ENCODE data around the gene MEGF10.

Gene MEGF10

DNA sequence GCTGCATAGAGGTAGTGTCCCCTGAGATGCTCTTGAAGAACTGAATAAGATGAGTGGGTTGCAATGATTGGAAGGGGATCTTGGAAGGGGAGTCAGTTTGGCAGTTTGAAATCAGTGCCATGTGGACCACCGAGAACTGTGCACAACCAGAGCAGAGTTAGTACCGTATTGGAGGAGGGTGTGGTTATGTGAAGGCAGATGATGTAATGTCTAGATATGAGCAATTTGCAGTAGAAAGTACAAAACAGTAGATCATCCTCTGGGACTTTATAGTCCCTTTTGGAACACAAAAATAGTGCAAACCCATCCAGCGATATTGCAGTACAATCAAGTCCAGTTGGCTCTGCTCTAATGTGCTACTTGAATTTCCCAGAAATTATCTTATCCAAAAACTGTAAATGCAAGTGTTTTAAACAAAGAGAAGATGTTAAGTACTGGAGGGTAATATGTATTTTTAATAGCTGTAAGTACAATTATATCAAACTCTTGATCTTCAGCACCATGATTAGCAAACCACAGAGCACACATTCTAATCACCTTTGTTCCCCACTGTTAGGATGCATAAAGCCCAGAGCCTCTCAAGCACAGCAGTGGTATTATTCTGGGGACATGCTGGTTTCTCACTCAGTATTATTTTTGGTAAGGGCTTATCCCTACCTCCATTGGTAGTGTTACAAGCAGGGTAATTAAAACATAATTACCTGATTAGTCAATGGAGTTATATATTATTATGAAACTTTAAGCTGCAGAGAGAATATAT is 41.5 kb downstream of the MEGF10 start:
- no peak for DNase-seq

DNA sequence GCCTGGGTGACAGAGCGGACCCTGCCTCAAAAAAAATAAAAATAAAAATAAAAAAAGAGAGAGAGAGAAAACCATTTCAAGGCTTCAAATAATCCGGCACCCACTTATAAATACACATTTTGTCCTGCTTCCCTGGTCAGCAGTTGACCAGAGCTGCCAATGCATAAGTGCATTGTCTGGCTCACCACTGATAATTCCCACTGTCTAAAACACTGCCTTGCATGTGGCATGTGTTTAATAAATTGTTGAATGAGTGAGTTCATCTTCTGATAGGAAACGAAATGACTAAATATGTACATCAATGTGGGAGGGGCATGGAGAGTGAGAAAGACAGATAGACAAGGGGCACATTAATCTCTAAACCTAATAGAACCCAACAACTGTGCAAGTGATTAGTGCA is 42.9 kb downstream of the MEGF10 start:
- no peak for DNase-seq

DNA sequence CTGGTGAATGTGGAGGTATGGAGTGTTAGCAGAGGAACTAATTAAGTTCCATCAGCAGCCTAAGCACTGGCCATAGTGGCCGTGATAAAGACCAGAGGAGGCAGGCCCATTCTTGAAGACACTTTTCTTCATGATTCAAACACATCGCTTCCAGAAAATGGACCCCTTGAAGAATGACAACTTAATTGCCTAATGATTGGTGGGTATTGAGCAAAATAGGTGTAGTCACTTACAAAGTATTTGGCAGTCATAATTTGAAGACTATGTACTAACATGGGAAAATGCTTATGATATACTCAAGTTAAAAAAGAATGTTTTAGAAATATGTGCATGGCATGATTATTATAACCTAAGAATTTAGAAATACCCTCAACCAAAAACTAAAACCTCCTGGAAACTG is 44.8 kb downstream of the MEGF10 start:
- DNase-seq: no peak

DNA sequence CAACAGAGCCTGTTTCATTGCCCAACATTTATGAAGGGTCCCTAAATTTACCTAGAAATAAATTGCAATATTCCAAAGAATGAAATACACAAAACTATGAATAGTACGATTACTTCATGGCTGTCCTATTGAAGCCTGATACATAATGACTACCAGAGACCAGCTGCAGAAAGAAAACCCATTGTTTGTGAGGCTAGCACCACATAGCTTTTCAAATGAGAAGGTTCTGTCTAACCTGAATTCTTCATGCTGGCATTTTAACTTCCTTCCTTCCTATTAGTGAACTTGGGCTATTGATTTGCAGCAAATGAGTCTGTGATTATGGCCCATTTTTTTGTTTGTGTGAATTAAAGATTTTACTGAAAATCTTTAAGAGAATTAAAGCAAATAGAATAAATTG is 47.3 kb downstream of the MEGF10 start:
- DNase-seq: no peak

DNA sequence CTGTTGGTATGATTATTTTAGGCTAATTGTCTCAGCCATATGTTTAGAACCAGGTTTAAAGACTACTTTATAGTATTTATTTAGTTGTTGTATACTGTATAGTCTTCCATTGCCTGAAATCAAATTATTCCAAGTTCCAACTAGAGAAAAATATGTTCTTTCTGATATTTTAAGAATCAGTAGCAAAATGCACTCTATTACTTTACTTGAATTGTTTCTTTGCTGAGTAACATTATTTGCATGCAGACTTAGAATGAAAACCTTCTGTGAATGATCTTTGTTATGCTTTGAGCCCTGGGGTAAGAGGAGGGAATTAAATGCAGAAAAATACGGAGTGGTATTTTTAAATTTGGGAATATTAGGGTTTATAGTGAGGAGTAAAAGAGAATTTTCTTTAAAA is 47.9 kb downstream of the MEGF10 start:
- no peak for DNase-seq

DNA sequence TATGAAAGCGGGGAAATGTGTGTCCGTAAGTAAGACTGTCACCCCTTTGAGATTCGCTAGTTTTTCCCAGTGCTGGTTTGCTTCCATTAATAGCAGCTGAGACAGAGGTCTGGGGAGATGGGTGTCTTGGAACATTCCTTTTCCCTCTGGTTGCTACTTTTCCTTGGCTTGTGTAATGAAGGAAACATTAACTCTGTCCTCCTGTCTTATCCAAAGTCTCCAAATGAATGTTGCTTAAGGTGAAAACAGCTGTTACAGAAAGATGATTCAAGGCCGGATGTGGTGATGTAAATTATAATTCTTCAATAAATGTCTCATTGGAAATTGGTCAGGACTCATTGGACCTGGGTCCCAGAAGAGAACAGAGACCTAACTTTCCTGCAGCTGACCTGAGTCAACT is 50.0 kb downstream of the MEGF10 start:
- no peak for DNase-seq

DNA sequence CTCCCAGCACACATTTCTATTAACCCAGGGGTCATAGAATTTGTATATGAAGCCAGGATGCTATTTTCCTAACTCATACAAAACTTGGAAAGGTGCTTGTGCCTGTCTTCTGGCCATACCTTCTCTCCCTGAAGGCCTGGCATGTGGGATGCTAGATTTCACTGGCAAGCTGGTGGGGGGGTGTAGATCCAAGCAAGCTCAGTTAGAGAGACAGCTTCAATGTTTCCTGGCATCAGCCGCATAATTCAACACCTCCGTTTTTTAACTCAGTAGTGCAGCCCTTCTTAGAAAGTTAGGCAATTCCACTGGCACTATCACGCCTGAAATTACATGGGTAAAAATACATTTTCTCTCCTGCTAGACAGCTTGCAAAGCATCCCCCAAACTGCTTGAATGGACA is 51.8 kb downstream of the MEGF10 start:
- DNase-seq: no peak

DNA sequence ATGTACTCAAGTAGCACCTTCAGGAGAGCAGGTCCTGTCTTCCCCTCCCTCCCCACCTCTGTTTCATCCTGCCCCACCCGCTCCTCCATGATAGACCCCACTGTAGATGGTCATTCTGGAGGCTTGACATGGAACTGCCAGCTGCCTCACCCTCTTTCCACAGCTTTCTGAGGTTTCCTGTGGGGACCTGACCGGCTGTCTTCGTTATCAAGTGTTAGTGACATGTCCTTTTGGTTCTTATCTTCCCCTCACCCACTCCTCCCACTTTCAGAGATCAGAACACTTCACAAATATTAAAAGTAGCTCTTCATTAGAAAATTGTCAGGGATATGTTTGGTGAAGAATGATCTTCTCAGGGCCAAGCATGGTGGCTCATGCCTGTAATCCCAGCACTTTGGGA is 52.7 kb downstream of the MEGF10 start:
- DNase-seq: no peak

DNA sequence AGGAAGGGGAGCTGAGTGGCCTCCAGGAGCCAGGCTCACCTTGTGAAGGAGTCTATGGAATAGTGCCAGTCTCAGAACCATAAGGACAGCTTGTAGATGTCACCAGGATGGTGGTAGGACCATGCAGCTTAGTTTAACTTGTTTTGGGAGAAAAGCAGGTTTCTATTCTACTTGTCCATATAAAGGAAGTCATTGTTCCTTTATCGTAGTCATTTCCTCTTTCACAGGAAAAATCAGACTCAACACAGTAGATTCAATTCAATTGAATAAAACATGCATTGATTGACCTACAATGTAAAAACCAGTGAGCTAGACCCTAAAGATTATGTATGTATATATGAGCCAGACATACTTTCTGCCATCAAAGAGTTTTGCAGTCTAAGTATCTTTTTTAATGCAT is 53.3 kb downstream of the MEGF10 start:
- no peak for DNase-seq

DNA sequence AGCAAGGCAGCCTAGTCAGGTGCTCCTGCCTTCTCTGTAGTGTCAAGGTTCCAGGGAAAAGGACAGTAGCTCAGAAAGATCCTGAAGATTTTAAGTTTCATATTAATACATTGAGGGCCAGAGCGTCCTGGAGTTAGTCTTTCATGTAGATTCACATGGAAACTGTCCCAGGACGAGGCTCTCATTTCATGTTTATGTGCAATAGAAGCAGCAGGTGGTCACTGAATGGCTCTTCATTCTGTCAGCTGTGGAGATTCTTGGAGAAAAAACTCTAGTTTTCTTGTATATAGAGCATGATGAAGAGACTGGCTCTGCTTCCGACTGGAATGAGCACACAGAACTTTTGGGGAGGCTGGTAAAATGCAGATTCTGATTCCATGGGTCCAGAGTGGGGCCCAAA is 54.3 kb downstream of the MEGF10 start:
- DNase-seq: no peak

DNA sequence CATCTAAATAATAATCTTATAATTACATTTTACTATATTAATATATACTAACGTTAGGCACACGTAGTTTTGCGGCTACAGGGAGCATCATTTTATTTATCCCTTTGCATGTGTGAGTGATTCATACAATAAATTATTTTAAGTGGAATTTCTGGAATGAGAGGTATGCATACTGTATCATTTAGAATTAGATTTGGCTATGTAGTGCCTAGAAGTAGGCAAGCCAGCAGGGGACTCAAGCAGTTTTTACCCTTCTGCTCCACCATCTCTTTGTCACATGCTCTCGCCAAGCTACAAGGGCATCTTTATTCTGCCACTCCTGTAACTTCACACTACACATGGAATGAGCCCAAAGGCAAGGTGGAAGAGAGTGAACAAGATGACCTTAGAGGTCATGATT is 60.8 kb downstream of the MEGF10 start:
- no peak for DNase-seq

DNA sequence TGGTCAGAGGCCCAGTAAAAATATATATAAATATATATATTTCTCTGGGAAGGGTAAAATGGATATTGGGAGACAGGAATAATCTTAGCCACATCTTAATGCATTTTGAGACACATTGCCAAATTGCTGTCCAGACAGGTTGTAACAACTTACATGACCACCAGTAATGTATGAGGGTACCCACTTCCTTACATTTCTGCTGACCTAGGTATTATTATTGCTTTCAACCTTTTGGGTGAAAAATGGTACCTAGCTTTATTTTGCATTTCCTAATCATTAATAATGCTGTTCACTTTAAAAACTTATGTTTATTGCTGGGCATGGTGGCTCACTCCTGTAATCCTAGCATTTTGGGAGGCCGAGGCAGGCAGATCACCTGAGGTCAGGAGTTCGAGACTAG is 61.5 kb downstream of the MEGF10 start:
- DNase-seq: no peak

DNA sequence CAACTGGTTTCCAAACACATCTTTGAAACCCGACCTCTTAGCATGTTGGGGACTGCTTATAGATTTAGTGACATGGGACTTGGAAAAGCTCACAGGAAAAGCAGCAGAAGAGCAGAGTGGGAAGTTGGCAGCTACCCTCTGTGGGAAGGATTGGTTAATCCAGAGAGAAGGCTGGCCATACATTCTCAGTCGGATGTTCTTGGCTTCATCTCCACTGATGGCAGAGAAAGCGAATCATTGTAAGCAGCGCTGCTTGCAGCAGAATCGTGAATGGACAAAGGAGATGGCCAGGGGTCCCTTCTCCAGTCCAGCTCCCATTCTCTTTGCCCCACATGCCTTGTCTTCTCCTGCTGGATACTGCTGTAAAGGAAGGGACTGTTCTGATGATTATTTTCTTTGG is 62.7 kb downstream of the MEGF10 start:
- no peak for DNase-seq

DNA sequence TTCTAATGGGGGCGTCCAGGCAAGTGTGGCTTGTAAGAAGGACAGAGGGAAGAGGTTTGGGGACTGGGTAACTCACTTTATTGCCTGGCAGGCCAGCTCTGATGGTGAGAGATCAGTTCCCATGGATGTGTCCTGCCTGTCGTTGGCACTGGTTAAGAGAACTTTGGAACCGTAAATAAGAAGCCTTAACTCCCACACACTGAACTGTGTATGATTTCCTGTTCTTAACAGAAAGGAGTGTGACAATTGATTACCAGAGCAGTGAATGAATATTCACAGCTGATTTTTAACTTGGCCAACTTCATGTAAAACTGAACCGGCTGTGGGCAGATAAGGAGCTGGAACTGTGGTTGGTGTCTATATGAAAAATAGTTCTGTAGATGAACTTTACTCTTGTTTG is 63.2 kb downstream of the MEGF10 start:
- no peak for DNase-seq

DNA sequence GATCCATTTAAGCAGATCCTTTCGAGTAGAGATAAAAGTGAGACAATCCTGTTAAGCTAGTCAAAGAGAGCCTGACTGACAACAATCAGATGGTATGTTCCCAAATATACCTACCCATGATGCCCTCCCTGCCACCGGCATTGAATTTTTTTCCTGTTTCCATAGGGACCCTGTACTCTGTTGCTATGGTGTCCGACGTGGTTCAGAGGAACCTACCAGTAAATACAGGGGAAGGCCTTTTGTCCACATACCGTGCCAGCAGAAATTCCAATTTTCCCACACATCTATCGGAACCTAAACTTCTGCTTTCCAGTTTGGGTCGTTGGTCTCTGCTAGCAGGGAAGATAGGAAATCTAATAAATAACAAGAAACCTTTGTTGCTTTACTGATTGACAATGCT is 64.7 kb downstream of the MEGF10 start:
- DNase-seq: no peak

DNA sequence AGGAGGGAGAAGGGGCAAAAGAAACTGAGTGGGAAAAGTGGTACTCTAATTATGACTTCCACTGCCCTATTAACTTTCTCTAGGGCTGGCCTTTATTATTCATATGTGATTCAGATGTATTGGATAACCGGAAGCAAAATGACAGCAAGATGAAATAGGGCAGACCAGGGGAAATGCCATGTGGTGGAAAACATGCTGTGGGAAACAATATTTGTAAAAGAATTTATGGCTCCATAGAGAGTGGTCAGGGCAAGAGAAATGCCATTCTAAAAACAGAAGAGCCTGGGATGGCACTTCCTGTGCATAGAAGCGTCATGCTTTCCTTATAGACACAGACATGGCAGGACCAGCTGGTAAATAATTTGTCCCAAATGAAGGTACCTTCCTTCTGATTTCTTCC is 67.7 kb downstream of the MEGF10 start:
- no peak for DNase-seq

DNA sequence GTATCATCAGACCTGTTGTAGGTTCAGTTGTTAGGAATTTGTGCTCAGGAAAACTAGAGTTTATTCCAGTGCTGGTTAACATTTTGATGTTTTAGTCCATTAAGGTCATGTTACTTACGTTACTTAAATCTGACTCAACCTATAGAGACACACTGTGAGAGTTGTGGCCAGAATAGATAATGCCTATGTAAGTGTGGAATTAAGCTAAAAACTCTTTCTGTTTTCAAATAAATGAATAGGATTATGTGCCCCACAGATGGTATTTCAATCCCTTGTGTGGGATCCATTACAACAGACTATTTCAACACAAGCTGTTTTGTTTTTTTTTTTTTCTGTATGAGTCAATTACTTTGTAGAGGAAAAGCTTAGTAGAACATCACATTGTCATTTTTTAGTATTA is 68.1 kb downstream of the MEGF10 start:
- DNase-seq: no peak

DNA sequence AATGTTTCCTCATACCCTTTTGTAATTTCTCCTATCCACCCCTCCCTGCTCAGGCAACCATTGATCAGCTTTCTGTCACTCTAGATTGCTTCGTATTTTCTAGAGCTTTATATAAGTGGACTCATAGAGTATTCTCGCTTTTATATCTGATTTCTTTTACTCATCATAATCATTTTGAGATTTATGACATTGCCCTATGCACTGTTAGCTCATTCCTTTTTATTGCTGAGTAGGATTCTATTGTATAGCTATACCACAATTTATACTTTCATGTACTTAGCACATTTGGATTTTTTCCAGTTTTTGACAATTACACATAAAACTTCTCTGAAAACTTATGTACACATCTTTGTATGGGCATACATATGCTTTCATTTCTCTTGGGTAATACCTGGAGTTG is 68.9 kb downstream of the MEGF10 start:
- no peak for DNase-seq

DNA sequence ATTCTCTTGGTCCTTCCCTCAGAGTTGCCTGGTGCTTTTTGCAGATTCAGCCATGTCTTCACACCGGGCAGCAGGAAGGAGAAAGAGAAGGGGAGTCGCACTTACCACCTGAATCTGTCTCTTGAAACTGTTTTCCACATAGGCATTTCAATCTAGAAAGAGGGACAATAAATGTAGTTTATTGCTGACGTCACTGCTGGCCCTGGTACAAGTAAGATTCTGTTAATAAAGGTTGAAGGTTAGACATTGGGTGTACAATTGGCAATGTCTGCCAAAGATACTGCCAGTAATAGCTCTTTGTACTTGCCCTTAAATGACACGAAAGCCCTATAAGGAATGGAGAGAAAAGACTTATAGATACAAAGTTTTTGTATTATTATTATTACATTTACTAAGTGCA is 72.8 kb downstream of the MEGF10 start:
- DNase-seq: no peak

DNA sequence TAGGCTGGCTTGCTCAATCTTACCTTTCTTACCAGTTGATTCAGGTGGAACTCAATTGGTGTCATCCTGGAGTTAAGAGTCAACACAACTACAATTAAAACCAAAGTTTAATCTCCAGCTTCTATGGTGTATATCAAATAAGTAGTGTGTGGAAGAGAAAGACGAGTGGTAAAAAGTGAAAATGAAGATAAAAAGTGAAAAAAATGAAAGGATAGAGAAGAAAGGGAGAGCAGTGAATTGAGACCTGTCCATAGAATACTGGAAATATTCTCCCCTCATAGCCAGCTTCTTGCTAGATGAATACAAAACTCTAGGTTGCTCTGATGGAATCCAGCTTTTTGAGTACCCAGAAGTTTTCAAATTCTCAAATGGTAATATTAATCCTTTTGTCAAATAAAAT is 76.4 kb downstream of the MEGF10 start:
- no peak for DNase-seq

DNA sequence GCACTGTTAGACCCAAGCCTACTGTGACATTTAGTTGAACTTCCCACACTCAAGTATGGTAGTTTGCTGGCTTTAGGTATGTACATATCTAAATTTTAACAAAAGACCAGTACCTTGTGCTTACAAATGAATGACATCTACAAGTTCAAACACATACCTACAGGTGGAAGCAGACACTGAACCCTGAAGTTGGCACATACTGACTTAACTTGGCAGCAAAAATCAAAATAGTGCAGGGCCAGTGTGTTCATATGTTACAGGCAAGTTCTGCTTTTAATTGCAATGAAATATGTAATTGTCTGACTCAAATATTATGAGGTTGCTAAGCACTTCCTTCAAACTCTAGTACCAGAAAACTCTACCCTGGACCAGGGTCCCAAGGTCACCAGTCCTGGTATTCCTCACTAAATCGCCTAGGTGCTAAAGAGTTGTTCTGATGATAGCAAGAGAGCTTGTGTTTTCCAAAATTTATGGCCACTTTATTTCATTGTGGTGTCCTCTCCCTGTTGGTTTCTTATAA is 77.4 kb downstream of the MEGF10 start:
- DNase-seq: no peak

DNA sequence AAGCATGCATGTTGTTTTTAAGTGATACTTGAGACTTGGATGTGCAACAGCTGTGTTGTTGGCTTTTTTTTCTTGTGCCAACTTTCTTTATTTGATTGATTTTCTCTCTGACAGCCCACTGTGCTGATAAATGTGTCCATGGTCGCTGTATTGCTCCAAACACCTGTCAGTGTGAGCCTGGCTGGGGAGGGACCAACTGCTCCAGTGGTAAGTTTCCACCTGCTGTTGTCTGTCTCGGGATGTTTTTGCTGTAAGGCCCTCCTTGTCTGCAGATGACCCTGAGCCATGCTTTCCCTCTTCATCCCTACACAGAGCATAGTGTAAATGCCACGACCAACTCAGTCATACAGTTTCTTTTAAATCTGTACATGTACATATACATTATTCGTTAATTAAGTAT is 79.2 kb downstream of the MEGF10 start:
- DNase-seq: no peak

DNA sequence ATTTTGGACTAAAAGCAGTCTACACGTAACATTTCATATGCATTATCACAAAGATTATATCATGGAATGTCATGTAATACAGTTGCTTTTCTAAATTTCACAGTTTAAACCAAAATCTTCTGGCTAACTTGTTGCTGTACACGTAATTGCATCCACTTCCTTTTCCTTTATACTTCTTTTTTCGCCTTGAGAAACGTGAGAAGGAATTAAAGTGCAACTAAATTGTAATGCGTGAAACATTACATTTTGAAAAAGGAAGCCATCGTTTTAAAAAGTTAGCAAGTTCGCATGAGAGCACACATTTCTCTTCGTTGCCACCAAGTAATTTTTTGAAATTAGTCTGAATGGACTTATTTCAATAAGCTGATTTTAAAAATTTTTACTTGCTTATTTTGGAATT is 80.0 kb downstream of the MEGF10 start:
- DNase-seq: no peak

DNA sequence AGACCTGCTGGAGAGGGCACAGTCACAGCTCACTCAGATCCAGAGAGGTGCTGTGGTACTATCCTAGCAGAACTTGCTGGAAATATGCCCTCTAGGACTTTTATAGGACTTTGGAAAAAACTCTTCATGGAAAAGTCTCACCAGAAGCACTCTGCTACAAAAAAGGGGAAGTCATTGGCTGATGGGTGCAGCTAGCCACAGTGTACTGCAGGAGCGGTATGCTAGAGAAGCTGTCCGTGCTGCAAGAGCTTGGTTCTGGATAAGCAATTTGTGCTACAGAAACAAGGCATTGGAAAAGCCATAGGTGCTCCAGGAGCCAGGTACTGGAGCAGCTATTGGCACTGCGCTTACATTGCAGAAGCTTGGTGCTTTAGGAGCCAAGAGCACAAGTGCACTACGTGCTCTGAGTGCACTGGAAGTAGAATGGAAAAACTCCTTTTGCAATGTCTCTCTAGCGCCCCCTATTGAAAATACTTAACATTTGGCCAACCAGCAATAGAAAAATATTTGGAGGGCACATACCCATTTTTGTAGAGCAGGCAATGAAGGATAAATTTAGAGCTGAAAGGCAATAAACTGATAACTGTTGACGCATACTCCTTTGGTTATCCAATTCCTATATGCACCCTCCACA is 83.4 kb downstream of the MEGF10 start:
- DNase-seq: no peak

DNA sequence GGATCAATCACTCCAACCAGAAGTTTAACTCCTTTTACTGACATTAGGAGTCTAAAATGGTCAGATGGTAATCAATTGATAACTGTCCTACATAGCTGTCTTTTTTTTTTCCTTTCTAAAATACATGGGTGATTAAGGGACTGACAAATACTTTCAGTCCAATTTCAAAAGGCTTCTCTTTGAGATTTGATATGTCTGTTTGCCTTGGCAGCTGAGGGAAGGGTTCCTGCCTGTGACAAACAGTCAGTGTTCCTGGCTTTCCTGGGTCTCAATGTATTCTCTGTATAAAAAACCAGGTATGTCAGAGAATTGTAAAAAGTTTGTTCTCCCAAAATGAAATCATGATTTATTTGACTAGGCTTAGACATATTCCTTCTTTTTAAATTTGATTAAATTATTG is 84.5 kb downstream of the MEGF10 start:
- no peak for DNase-seq

Measured in CD4-positive, alpha-beta T cell treated with Interleukin-15 for 1 hour (primary cell).